Adrenal gland (tissue), 12 donors: ENCODE results near the gene DLG4. TPM values are rescaled to one million over a fixed set of nuclear protein-coding genes. Genes with fewer than 3 reads are reported as not detected.
A peak's percentile ranks its signal among the peaks of the same experiment; 100 is the strongest.

Experiments
- DNase-seq, 7 donors: peaks; one replicate each; pipeline ENCODE4 v3.0.0-alpha.2; 2019 to 2020
- H3K27ac ChIP-seq, 5 donors: fragments of 200-600 bp; sonication (generic) in 4 of 5; 1 replicate in 3 of 5; 2 replicates in 2 of 5; pipeline versions ENCODE4 v1.5.1 to v1.8.0; 2016 to 2020; ENCODE audit warnings: mild to moderate bottlenecking in 1 of 5
- H3K27me3 ChIP-seq: fragments of 200-600 bp; 2 replicates; pipeline ENCODE4 v1.8.0; 2021
- H3K36me3 ChIP-seq, 2 donors: fragments of 200-600 bp; replicated peaks in 1 of 2; 1 replicate in 1 of 2; 2 replicates in 1 of 2; pipeline versions ENCODE4 v1.5.1 to v1.8.0; 2018 to 2022
- H3K4me1 ChIP-seq, 2 donors: fragments of 200-600 bp; replicated peaks in 1 of 2; 1 replicate in 1 of 2; 2 replicates in 1 of 2; pipeline versions ENCODE4 v1.5.1 to v1.8.0; 2018 to 2021
- H3K4me3 ChIP-seq, 4 donors: fragments of 200-600 bp; sonication (generic) in 3 of 4; one replicate each; pipeline ENCODE4 v1.5.1; 2016 to 2018
- H3K9me3 ChIP-seq, 3 donors: fragments of 200-600 bp; sonication (generic) in 1 of 3; replicated peaks in 1 of 3; 1 replicate in 2 of 3; 2 replicates in 1 of 3; pipeline versions ENCODE4 v1.5.1 to v1.8.0; 2016 to 2021
- CTCF ChIP-seq, 6 experiments: fragments of 450-650 bp in 4 of 6; fragments of 200-600 bp in 2 of 6; sonication (generic) in 1 of 6; IDR thresholded peaks; 1 replicate in 5 of 6; 2 replicates in 1 of 6; pipeline versions ENCODE4 v1.5.1 to v1.8.0; 2016 to 2021; ENCODE audit warnings: antibody characterized with exemption in 6 of 6, mild to moderate bottlenecking in 2 of 6, moderate library complexity in 1 of 6
- POLR2A ChIP-seq, 2 donors: fragments of 450-650 bp; IDR thresholded peaks; one replicate each; pipeline ENCODE4 v1.6.1; 2017; ENCODE audit warnings: antibody characterized with exemption in 2 of 2, mild to moderate bottlenecking in 2 of 2, moderate library complexity in 1 of 2
- WGBS, 4 donors: extraction: QIAGEN DNeasy Blood & Tissue Kit in 2 of 4; methylation state at CpG; one replicate each; pipeline versions ENCODE4 v1.1.5 to v1.1.7; 2013 to 2017; 5-methylcytosine and 5-hydroxymethylcytosine counted together
- intact Hi-C, 2 donors: fragments of 100-400 bp; cut with DNase I; formaldehyde crosslinking; loops; one replicate each; pipeline versions ENCODE4 v1.14.1 to v1.15.0; 2022 to 2023
- polyA plus RNA-seq, 3 donors: library from polyadenylated mRNA; stranded (reverse); fragments of 200-250 nt in 2 of 3; fragments of 350-450 nt in 1 of 3; fragmentation: Illumina TruSeq in 1 of 3; extraction: RNeasy Lipid Tissue Mini Kit (QIAGEN cat#74804) in 1 of 3; gene quantifications; one replicate each; pipeline ENCODE4 v1.2.3, GENCODE V29; 2013 to 2014
- total RNA-seq, 9 donors: library from RNA; depleted of rRNA in 4 of 9; stranded (reverse); fragments of >200 nt in 4 of 9; fragments of 120-200 nt in 1 of 9; fragmentation: NEBNext Ultra II Directional in 1 of 9; extraction: Animal tissue kit (Norgen Biotek cat#: 25700) in 1 of 9; gene quantifications; one replicate each; pipeline versions ENCODE4 v1.1.0 to v1.2.4, GENCODE V29; 2013 to 2023
- donor health status: healthy with polysubstance abuse.
- donor health status: Bipolar disorder and iron deficiency.
- donor health status: DM: yes; HTN: yes; CAD: no.
- donor health status: DM: no; HTN: no; CAD: no.
- donor health status: DM: no; HTN: no; CAD: no.
- donor health status: DM: yes; HTN: yes; CAD: no.

The DLG4 gene
- total and polyA plus RNA-seq, 12 donors, result 14.1 to 172 (median 30.5) TPM

- 58 to 65% (median 63%) methylated on average over 16 to 20 of the region's 20 CpGs for WGBS, 4 donors
- H3K4me1 ChIP-seq, result peaks cover 6 to 22% of the 10 kb centered on the region in 2 donors
- H3K27me3 ChIP-seq, result peaks cover 10% of the 10 kb centered on the region
- no peaks in the 10 kb centered on the region for H3K36me3 ChIP-seq
- H3K4me3 ChIP-seq, result no peak within 1 kb of the TSS
- intact Hi-C loops, result no loop called here
- no peak within 1 kb of the TSS for H3K27ac ChIP-seq
- no peaks in the 10 kb centered on the region for H3K9me3 ChIP-seq
- no peak for DNase-seq
- no peak for TF ChIP-seq CTCF (IDR thresholded peaks at IDR 0.05)
- TF ChIP-seq POLR2A (IDR thresholded peaks at IDR 0.05), result no peak
These were observed 40.0 kb downstream of the DLG4 start, which contains the start of gene ASGR1 for GRCh38 chr17:7179317-7180254. ASGR1 (minus strand) TSS chr17:7179370; CDS start chr17:7178563, 807 bp downstream.

GRCh38 chr17:7178973-7179316, 40.7 kb downstream of the DLG4 start:
- 79 to 88% (median 81%) methylated on average over 5 to 11 of the region's 11 CpGs for WGBS, 4 donors
- no peak for DNase-seq
- Histone ChIP-seq H3K4me1 (peaks cover 6 to 19% of the 10 kb centered on the region in 2 donors), H3K9me3 (no peaks in the 10 kb centered on the region), H3K27me3 (peaks cover 10% of the 10 kb centered on the region), H3K4me3 (no peak overlapping the region), H3K27ac (no peak overlapping the region), H3K36me3 (no peaks in the 10 kb centered on the region)
- TF ChIP-seq CTCF (IDR thresholded peaks at IDR 0.05), result no peak
- TF ChIP-seq POLR2A (IDR thresholded peaks at IDR 0.05), result no peak
- intact Hi-C loops, result no loop called here

GRCh38 chr17:7177954-7178477, 41.6 kb downstream of the DLG4 start:
- H3K4me3 ChIP-seq, result peak overlapping the region in 1 of 4 donors; percentile 53
- H3K27me3 ChIP-seq, result peaks cover 10% of the 10 kb centered on the region
- no peak overlapping the region for H3K27ac ChIP-seq
- H3K36me3 ChIP-seq, result no peaks in the 10 kb centered on the region
- no peak for DNase-seq
- H3K4me1 ChIP-seq, result peaks cover 6 to 14% of the 10 kb centered on the region in 2 donors
- no peak for TF ChIP-seq CTCF (IDR thresholded peaks at IDR 0.05)
- TF ChIP-seq POLR2A (IDR thresholded peaks at IDR 0.05), result no peak
- intact Hi-C loops, result no loop called here
- WGBS, 4 donors, result 4 to 7% (median 6%) methylated on average over 11 to 18 of the region's 18 CpGs
- H3K9me3 ChIP-seq, result no peaks in the 10 kb centered on the region

- Histone ChIP-seq H3K36me3 (no peaks in the 10 kb centered on the region), H3K4me3 (peak overlapping the region in 1 of 4 donors; percentile 53), H3K27ac (no peak overlapping the region), H3K9me3 (no peaks in the 10 kb centered on the region), H3K4me1 (peaks cover 6 to 14% of the 10 kb centered on the region in 2 donors), H3K27me3 (peaks cover 10% of the 10 kb centered on the region)
- 2 to 3% (median 2%) methylated on average over 15 to 31 of the region's 31 CpGs for WGBS, 4 donors
- peak; percentile 57 to 83 (median 75) for DNase-seq
- TF ChIP-seq POLR2A (IDR thresholded peaks at IDR 0.05) (no peak), CTCF (IDR thresholded peaks at IDR 0.05) (peak; percentile 49 to 81 (median 69))
- intact Hi-C loops, result no loop called here
These were observed 42.3 kb downstream of the DLG4 start for GRCh38 chr17:7177191-7177953.
